ENCODE data around the gene ARMC12. TPM values are rescaled to one million over a fixed set of nuclear protein-coding genes. Genes with fewer than 3 reads are reported as not detected.

The ARMC12 gene
- total and polyA plus RNA-seq, 2 experiments from 2014 or later: 0.90 to 0.94 TPM

DNA sequence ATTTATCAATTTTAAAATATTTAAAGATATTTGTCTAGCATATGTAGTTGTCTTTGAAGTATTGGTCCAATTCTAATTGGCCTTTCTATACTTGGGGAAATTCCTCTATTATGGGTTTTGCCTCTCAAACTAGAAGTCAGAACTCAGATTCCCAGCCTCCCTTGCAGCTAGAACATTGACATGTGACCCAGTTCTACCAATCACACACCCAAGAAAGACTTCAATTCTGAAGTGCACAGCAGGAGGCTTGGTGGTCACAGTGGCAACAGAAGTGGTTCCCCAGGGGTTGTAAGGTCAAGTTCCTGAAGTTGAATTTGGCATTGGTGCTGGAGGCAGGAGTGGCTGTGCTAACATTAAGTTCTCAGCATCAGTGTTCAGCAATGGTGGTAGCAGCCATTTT lies 33.3 kb upstream of the ARMC12 start (continued):
- TF ChIP-seq, protein P1, sequence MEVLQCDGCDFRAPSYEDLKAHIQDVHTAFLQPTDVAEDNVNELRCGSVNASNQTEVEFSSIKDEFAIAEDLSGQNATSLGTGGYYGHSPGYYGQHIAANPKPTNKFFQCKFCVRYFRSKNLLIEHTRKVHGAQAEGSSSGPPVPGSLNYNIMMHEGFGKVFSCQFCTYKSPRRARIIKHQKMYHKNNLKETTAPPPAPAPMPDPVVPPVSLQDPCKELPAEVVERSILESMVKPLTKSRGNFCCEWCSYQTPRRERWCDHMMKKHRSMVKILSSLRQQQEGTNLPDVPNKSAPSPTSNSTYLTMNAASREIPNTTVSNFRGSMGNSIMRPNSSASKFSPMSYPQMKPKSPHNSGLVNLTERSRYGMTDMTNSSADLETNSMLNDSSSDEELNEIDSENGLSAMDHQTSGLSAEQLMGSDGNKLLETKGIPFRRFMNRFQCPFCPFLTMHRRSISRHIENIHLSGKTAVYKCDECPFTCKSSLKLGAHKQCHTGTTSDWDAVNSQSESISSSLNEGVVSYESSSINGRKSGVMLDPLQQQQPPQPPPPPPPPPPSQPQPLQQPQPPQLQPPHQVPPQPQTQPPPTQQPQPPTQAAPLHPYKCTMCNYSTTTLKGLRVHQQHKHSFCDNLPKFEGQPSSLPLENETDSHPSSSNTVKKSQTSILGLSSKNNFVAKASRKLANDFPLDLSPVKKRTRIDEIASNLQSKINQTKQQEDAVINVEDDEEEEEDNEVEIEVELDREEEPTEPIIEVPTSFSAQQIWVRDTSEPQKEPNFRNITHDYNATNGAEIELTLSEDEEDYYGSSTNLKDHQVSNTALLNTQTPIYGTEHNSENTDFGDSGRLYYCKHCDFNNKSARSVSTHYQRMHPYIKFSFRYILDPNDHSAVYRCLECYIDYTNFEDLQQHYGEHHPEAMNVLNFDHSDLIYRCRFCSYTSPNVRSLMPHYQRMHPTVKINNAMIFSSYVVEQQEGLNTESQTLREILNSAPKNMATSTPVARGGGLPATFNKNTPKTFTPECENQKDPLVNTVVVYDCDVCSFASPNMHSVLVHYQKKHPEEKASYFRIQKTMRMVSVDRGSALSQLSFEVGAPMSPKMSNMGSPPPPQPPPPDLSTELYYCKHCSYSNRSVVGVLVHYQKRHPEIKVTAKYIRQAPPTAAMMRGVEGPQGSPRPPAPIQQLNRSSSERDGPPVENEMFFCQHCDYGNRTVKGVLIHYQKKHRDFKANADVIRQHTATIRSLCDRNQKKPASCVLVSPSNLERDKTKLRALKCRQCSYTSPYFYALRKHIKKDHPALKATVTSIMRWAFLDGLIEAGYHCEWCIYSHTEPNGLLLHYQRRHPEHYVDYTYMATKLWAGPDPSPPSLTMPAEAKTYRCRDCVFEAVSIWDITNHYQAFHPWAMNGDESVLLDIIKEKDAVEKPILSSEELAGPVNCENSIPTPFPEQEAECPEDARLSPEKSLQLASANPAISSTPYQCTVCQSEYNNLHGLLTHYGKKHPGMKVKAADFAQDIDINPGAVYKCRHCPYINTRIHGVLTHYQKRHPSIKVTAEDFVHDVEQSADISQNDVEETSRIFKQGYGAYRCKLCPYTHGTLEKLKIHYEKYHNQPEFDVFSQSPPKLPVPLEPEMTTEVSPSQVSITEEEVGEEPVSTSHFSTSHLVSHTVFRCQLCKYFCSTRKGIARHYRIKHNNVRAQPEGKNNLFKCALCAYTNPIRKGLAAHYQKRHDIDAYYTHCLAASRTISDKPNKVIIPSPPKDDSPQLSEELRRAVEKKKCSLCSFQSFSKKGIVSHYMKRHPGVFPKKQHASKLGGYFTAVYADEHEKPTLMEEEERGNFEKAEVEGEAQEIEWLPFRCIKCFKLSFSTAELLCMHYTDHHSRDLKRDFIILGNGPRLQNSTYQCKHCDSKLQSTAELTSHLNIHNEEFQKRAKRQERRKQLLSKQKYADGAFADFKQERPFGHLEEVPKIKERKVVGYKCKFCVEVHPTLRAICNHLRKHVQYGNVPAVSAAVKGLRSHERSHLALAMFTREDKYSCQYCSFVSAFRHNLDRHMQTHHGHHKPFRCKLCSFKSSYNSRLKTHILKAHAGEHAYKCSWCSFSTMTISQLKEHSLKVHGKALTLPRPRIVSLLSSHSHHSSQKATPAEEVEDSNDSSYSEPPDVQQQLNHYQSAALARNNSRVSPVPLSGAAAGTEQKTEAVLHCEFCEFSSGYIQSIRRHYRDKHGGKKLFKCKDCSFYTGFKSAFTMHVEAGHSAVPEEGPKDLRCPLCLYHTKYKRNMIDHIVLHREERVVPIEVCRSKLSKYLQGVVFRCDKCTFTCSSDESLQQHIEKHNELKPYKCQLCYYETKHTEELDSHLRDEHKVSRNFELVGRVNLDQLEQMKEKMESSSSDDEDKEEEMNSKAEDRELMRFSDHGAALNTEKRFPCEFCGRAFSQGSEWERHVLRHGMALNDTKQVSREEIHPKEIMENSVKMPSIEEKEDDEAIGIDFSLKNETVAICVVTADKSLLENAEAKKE (CRISPR knock-in tag; IDR thresholded peaks at IDR 0.05): no peak
- TF ChIP-seq EZH2phosphoT487 (IDR thresholded peaks at IDR 0.05; ENCODE audit: unreplicated experiment) (no peak), NANOG (IDR thresholded peaks at IDR 0.05; ENCODE audit: borderline replicate concordance) (no peak), JUNB (IDR thresholded peaks at IDR 0.05; ENCODE audit: unreplicated experiment) (no peak), CREB1 (CRISPR knock-in tag; IDR thresholded peaks at IDR 0.05; ENCODE audit: low read depth) (no peak)

DNA sequence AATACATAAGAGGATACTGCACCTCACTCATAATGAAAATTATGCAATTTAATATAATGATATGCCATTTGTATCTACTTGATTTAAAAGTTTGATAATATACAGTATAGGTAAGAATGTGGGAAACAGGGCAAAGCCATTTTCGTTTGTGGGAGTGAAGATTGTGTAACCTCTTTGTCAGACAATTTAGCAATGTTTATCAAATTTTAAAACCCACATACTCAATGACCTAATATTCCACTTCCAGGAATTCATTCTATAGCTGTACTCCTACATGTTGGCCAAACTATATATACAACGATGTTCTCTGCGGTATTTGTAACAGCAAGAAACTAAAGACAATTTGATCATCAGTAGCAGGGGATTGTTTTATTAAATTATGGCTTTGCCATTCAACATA lies 30.4 kb upstream of the ARMC12 start:
- ATAC-seq (no peak), DNase-seq (ENCODE audit: low spot score) (no peak)
- H4K20me1 ChIP-seq (replicated peaks; ENCODE audit: insufficient read depth): no peaks in the 10 kb centered on the region
- peaks cover 12% of the 10 kb centered on the region; the same call in 2 of the 3 replicates for H3K9me3 Mint-ChIP-seq
- no peaks in the 10 kb centered on the region for H3K4me1 ChIP-seq (ENCODE audit: insufficient read depth)
- no peak overlapping the region for H3K27ac Mint-ChIP-seq
- no peaks in the 10 kb centered on the region for H3K36me3 ChIP-seq (ENCODE audit: insufficient read depth)
- H3K27me3 ChIP-seq (ENCODE audit: insufficient read depth): no peaks in the 10 kb centered on the region
- H3K4me2 ChIP-seq: no peak overlapping the region
- no peaks in the 10 kb centered on the region for H3K79me2 ChIP-seq (replicated peaks; ENCODE audit: insufficient read depth)
- no peaks in the 10 kb centered on the region; the same call in 1 of the 2 replicates for H3K9me2 ChIP-seq (ENCODE audit: insufficient read depth)
- no peak overlapping the region for H3K27ac ChIP-seq (ENCODE audit: low read depth)
- H3F3A ChIP-seq (replicated peaks; ENCODE audit: low read depth): no peaks in the 10 kb centered on the region
- H3K36me3 Mint-ChIP-seq (ENCODE audit: low read depth): no peaks in the 10 kb centered on the region; the same call in 2 of the 3 replicates
- H3K4me3 ChIP-seq: no peak overlapping the region
- H3K27me3 Mint-ChIP-seq (ENCODE audit: insufficient read depth, low read depth, poor library complexity): no peaks in the 10 kb centered on the region
- no peak overlapping the region for H3K4me3 Mint-ChIP-seq
- no peak overlapping the region for H2AFZ ChIP-seq
- H3K4me1 Mint-ChIP-seq: no peaks in the 10 kb centered on the region
- TF ChIP-seq CREB1 (CRISPR knock-in tag; IDR thresholded peaks at IDR 0.05; ENCODE audit: low read depth) (no peak), POLR2AphosphoS5 (IDR thresholded peaks at IDR 0.05; ENCODE audit: low read depth) (no peak), NANOG (IDR thresholded peaks at IDR 0.05; ENCODE audit: borderline replicate concordance) (no peak), EZH2 (IDR thresholded peaks at IDR 0.05; ENCODE audit: low read depth, unreplicated experiment) (no peak), STAT1 (IDR thresholded peaks at IDR 0.05; ENCODE audit: unreplicated experiment) (no peak)
- TF ChIP-seq, protein P2, sequence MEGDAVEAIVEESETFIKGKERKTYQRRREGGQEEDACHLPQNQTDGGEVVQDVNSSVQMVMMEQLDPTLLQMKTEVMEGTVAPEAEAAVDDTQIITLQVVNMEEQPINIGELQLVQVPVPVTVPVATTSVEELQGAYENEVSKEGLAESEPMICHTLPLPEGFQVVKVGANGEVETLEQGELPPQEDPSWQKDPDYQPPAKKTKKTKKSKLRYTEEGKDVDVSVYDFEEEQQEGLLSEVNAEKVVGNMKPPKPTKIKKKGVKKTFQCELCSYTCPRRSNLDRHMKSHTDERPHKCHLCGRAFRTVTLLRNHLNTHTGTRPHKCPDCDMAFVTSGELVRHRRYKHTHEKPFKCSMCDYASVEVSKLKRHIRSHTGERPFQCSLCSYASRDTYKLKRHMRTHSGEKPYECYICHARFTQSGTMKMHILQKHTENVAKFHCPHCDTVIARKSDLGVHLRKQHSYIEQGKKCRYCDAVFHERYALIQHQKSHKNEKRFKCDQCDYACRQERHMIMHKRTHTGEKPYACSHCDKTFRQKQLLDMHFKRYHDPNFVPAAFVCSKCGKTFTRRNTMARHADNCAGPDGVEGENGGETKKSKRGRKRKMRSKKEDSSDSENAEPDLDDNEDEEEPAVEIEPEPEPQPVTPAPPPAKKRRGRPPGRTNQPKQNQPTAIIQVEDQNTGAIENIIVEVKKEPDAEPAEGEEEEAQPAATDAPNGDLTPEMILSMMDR (conservative IDR thresholded peaks at IDR 0.05; ENCODE audit: low read depth in 2 of 2): no peak
- TF ChIP-seq, protein P3, sequence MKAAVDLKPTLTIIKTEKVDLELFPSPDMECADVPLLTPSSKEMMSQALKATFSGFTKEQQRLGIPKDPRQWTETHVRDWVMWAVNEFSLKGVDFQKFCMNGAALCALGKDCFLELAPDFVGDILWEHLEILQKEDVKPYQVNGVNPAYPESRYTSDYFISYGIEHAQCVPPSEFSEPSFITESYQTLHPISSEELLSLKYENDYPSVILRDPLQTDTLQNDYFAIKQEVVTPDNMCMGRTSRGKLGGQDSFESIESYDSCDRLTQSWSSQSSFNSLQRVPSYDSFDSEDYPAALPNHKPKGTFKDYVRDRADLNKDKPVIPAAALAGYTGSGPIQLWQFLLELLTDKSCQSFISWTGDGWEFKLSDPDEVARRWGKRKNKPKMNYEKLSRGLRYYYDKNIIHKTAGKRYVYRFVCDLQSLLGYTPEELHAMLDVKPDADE (IDR thresholded peaks at IDR 0.05): no peak
